ENCODE results near the gene ADCY1.

GRCh38 chr7:45631569-45631968 lies 57.4 kb downstream of the ADCY1 start:
- TF ChIP-seq EZH2phosphoT487 (IDR thresholded peaks at IDR 0.05; ENCODE audit: borderline replicate concordance, low read length), result no peak
- no peak for TF ChIP-seq CTCF (conservative IDR thresholded peaks at IDR 0.05; ENCODE audit: low read depth, low read length)
- no peak for TF ChIP-seq EZH2 (IDR thresholded peaks at IDR 0.05; ENCODE audit: low read length, unreplicated experiment)

Data from PC-3 (cell line).